ENCODE results near the gene STEAP2. TPM values are rescaled to one million over a fixed set of nuclear protein-coding genes. Genes with fewer than 3 reads are reported as not detected.

The STEAP2 gene
- total and polyA plus RNA-seq, 2 of the 4 experiments (the other 2 are of a cell fraction), result 1.8 to 3.9 TPM

DNA sequence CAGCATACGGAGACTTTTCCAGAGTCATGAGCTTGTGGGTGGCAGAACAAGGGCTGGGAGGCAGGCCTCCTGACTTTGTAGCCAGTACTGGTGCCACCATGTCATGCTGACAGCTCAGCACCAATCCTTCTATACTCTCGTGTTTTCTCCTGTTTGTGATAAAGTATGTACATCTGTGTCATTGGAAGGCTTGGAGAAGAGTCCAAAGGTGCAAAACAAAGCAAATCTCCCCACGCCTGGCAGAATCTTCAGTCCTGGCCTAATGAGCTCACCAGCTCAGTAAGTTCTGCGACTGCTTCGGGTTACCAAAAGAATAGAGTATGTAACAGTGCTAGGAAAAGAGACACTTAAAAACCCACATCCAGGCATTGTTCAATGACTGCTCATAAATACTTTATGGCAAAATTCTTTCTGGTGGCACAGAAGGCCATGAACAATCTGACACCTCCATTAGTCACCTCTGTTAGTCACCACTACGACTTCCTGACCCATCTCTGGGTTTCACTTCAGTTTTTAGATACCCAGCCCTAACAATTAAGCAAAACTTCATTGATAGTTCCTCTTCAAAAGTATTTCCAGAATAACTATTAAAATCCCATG lies 32.8 kb upstream of the STEAP2 start:
- no CpG with 5 or more reads among the region's 6 CpGs for WGBS, 2 experiments (ENCODE audit: extremely low coverage in 2 of 2, insufficient read length in 1 of 2)
- Histone ChIP-seq H3K4me3 (ENCODE audit: insufficient read depth, low read depth, low read length) (no peak overlapping the region), H3K23ac (ENCODE audit: low read depth, low read length) (no peak overlapping the region), H4K91ac (ENCODE audit: insufficient read depth, low read depth, low read length) (no peak overlapping the region), H3K4me1 (ENCODE audit: control insufficient read depth, insufficient read depth, low read length) (peaks cover 5% of the 10 kb centered on the region), H2AFZ (replicated peaks; ENCODE audit: low read length, poor library complexity) (peak overlapping the region; percentile 40), H4K5ac (ENCODE audit: low read depth, low read length) (no peak overlapping the region), H3K4ac (ENCODE audit: low read depth, low read length) (no peak overlapping the region), H3K18ac (ENCODE audit: low read depth, low read length) (no peak overlapping the region; the same call in 1 of the 2 replicates), H2BK20ac (ENCODE audit: low read depth, low read length) (no peak overlapping the region), H3K9me3 (ENCODE audit: control insufficient read depth, insufficient read depth, low read length) (no peaks in the 10 kb centered on the region), H4K20me1 (ENCODE audit: insufficient read depth, low read length) (no peaks in the 10 kb centered on the region), H4K8ac (ENCODE audit: low read depth in 2 of 2, low read length in 2 of 2) (no peak overlapping the region), H3K79me1 (ENCODE audit: low read depth in 1 of 2, low read length in 2 of 2) (no peaks in the 10 kb centered on the region), H2AK5ac (ENCODE audit: low read depth, low read length) (no peak overlapping the region), H3K9ac (ENCODE audit: low read depth, low read length) (no peak overlapping the region), H2BK15ac (ENCODE audit: low read depth, low read length) (no peak overlapping the region), H3K14ac (replicated peaks; ENCODE audit: low read depth, low read length) (no peak overlapping the region), H3K4me2 (ENCODE audit: low read depth, low read length) (peak overlapping the region; percentile 35; the same call in 1 of the 2 replicates), H2BK120ac (ENCODE audit: low read depth, low read length) (no peak overlapping the region), H2BK5ac (ENCODE audit: low read depth, low read length, poor library complexity, severe bottlenecking) (peak overlapping the region; percentile 18), H3K27me3 (ENCODE audit: control insufficient read depth, insufficient read depth, low read length) (no peaks in the 10 kb centered on the region), H3K36me3 (ENCODE audit: control insufficient read depth, insufficient read depth, low read length) (no peaks in the 10 kb centered on the region), H3K9me1 (ENCODE audit: insufficient read depth, low read length) (no peaks in the 10 kb centered on the region), H3K27ac (ENCODE audit: insufficient read depth, low read length) (no peak overlapping the region; the same call in 1 of the 2 replicates), H2AK9ac (replicated peaks; ENCODE audit: low read depth, low read length, poor library complexity) (no peak overlapping the region), H3K56ac (ENCODE audit: extremely low read depth, insufficient read depth, low read length) (no peak overlapping the region)
- in situ Hi-C loops (cut with MboI; ENCODE audit: low sequenced_read_pairs) (no loop called here), dilution Hi-C loops (cut with HindIII; ENCODE audit: low sequenced_read_pairs, unreplicated experiment) (no loop called here), intact Hi-C loops (cut with micrococcal nuclease) (no loop called here)
- peak; percentile 66 for ATAC-seq (ENCODE audit: low read depth)
- ChIA-PET POLR2A (ENCODE audit: unreplicated experiment) (no interaction called here), CTCF (no interaction called here)
- peak; percentile 67 for DNase-seq
- no peak for TF ChIP-seq MXI1 (IDR thresholded peaks at IDR 0.05; ENCODE audit: borderline replicate concordance, low read depth, low read length)
- no peak for TF ChIP-seq NFE2L2 (IDR thresholded peaks at IDR 0.05; ENCODE audit: low read depth, low read length)
- no peak for TF ChIP-seq RAD21 (IDR thresholded peaks at IDR 0.05; ENCODE audit: low read length)
- no peak for TF ChIP-seq FOS (IDR thresholded peaks at IDR 0.05; ENCODE audit: low read depth, low read length)
- no peak for TF ChIP-seq RCOR1 (IDR thresholded peaks at IDR 0.05; ENCODE audit: insufficient replicate concordance, low read length)
- TF ChIP-seq SMC3 (IDR thresholded peaks at IDR 0.05; ENCODE audit: low read depth, low read length), result no peak
- no peak for TF ChIP-seq CEBPB (IDR thresholded peaks at IDR 0.05; ENCODE audit: low read depth, low read length)
- TF ChIP-seq CHD1 (IDR thresholded peaks at IDR 0.05; ENCODE audit: low read depth, low read length), result no peak
- TF ChIP-seq RFX5 (IDR thresholded peaks at IDR 0.05; ENCODE audit: low read depth, low read length), result no peak
- TF ChIP-seq MAZ (IDR thresholded peaks at IDR 0.05; ENCODE audit: borderline replicate concordance, low read depth, low read length), result no peak
- TF ChIP-seq, protein P1, sequence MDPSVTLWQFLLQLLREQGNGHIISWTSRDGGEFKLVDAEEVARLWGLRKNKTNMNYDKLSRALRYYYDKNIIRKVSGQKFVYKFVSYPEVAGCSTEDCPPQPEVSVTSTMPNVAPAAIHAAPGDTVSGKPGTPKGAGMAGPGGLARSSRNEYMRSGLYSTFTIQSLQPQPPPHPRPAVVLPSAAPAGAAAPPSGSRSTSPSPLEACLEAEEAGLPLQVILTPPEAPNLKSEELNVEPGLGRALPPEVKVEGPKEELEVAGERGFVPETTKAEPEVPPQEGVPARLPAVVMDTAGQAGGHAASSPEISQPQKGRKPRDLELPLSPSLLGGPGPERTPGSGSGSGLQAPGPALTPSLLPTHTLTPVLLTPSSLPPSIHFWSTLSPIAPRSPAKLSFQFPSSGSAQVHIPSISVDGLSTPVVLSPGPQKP (IDR thresholded peaks at IDR 0.05; ENCODE audit: borderline replicate concordance, low read depth, low read length), result no peak
- TF ChIP-seq POLR2A (IDR thresholded peaks at IDR 0.05; ENCODE audit: low read depth, low read length), result no peak
- TF ChIP-seq, protein P2, sequence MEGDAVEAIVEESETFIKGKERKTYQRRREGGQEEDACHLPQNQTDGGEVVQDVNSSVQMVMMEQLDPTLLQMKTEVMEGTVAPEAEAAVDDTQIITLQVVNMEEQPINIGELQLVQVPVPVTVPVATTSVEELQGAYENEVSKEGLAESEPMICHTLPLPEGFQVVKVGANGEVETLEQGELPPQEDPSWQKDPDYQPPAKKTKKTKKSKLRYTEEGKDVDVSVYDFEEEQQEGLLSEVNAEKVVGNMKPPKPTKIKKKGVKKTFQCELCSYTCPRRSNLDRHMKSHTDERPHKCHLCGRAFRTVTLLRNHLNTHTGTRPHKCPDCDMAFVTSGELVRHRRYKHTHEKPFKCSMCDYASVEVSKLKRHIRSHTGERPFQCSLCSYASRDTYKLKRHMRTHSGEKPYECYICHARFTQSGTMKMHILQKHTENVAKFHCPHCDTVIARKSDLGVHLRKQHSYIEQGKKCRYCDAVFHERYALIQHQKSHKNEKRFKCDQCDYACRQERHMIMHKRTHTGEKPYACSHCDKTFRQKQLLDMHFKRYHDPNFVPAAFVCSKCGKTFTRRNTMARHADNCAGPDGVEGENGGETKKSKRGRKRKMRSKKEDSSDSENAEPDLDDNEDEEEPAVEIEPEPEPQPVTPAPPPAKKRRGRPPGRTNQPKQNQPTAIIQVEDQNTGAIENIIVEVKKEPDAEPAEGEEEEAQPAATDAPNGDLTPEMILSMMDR (conservative IDR thresholded peaks at IDR 0.05; ENCODE audit: low read depth, low read length), result no peak
- no peak for TF ChIP-seq BHLHE40 (IDR thresholded peaks at IDR 0.05; ENCODE audit: low read depth, low read length)
- TF ChIP-seq MAFK (IDR thresholded peaks at IDR 0.05; ENCODE audit: low read depth, low read length), result no peak
- BruUV-seq (replicated peaks), result no TSS peak

Data from IMR-90 (cell line).